ENCODE data around the gene ATP6AP1. TPM values are rescaled to one million over a fixed set of nuclear protein-coding genes. Genes with fewer than 3 reads are reported as not detected.

ATP6AP1 gene
- total RNA-seq, 2 donors from 2014 or later: 40.8 to 75.7 TPM

- H3K27ac ChIP-seq: no peak overlapping the region
- ATAC-seq (ENCODE audit: insufficient number of reproducible peaks, low FRiP score, low read depth): no peak
- no peak for TF ChIP-seq CTCF (IDR thresholded peaks at IDR 0.05)
- no peaks in the 10 kb centered on the region for H3K27me3 ChIP-seq (replicated peaks; ENCODE audit: insufficient read depth)
- H3K4me1 ChIP-seq (ENCODE audit: control insufficient read depth in 1 of 2, low read depth in 2 of 2): peaks cover 0 to 6% of the 10 kb centered on the region in 2 donors
- H3K4me3 ChIP-seq: no peak overlapping the region
- H3K9me3 ChIP-seq: no peaks in the 10 kb centered on the region
- DNase-seq (ENCODE audit: low spot score): no peak
- peaks cover 15% of the 10 kb centered on the region for H3K36me3 ChIP-seq
Measured at GRCh38 chrX:154464806-154465365, 36.4 kb downstream of the ATP6AP1 start.

- DNase-seq (ENCODE audit: low spot score) (no peak), ATAC-seq (ENCODE audit: insufficient number of reproducible peaks, low FRiP score, low read depth) (no peak)
- no peaks in the 10 kb centered on the region for H3K27me3 ChIP-seq (replicated peaks; ENCODE audit: insufficient read depth)
- TF ChIP-seq CTCF (IDR thresholded peaks at IDR 0.05): no peak
- H3K36me3 ChIP-seq: peaks cover 15% of the 10 kb centered on the region
- no peak overlapping the region for H3K27ac ChIP-seq
- H3K9me3 ChIP-seq: no peaks in the 10 kb centered on the region
- H3K4me3 ChIP-seq: no peak overlapping the region
- no peaks in the 10 kb centered on the region for H3K4me1 ChIP-seq (ENCODE audit: control insufficient read depth in 1 of 2, low read depth in 2 of 2)
Measured at GRCh38 chrX:154465601-154466000, 37.1 kb downstream of the ATP6AP1 start.

GRCh38 chrX:154466036-154466435 is 37.6 kb downstream of the ATP6AP1 start:
- Histone ChIP-seq H3K4me1 (ENCODE audit: control insufficient read depth in 1 of 2, low read depth in 2 of 2) (no peaks in the 10 kb centered on the region), H3K4me3 (no peak overlapping the region), H3K9me3 (no peaks in the 10 kb centered on the region), H3K36me3 (peaks cover 16% of the 10 kb centered on the region), H3K27ac (no peak overlapping the region), H3K27me3 (replicated peaks; ENCODE audit: insufficient read depth) (no peaks in the 10 kb centered on the region)
- ATAC-seq (ENCODE audit: insufficient number of reproducible peaks, low FRiP score, low read depth): no peak
- no peak for DNase-seq (ENCODE audit: low spot score)
- no peak for TF ChIP-seq CTCF (IDR thresholded peaks at IDR 0.05)

DNA sequence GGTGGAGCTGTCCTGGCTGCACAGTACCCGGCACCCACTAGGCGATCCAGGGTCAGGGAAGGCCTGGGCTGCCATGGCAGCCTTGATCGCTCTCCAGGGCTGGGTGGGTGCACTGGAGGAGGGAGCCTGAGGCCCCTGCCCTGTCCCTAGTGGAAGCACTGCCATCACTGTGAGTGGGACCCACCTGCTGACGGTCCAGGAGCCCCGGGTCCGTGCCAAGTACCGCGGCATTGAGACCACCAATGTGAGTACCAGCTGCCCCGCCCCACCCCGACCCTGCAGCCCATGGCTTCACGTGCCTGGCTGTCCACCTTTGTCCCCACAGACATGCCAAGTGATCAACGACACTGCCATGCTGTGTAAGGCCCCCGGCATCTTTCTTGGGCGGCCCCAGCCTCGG is 38.4 kb downstream of the ATP6AP1 start:
- ATAC-seq (ENCODE audit: insufficient number of reproducible peaks, low FRiP score, low read depth) (no peak), DNase-seq (ENCODE audit: low spot score) (no peak)
- no peak overlapping the region for H3K4me3 ChIP-seq
- H3K27me3 ChIP-seq (replicated peaks; ENCODE audit: insufficient read depth): no peaks in the 10 kb centered on the region
- no peak for TF ChIP-seq CTCF (IDR thresholded peaks at IDR 0.05)
- no peaks in the 10 kb centered on the region for H3K4me1 ChIP-seq (ENCODE audit: control insufficient read depth in 1 of 2, low read depth in 2 of 2)
- no peak overlapping the region for H3K27ac ChIP-seq
- H3K9me3 ChIP-seq: no peaks in the 10 kb centered on the region
- H3K36me3 ChIP-seq: peaks cover 18% of the 10 kb centered on the region

DNA sequence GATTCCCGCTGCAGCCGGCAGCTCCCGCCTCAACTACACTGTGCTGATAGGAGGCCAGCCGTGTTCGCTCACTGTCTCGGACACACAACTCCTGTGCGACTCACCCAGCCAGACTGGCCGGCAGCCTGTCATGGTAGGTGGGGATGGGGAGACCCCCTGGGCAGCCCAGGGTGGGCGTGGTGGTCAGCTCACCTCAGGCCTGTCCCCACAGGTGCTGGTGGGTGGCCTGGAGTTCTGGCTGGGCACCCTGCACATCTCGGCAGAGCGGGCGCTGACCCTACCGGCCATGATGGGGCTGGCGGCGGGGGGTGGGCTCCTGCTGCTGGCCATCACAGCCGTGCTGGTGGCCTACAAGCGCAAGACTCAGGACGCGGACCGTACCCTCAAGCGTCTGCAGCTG is 39.1 kb downstream of the ATP6AP1 start:
- H3K9me3 ChIP-seq: no peaks in the 10 kb centered on the region
- no peaks in the 10 kb centered on the region for H3K4me1 ChIP-seq (ENCODE audit: control insufficient read depth in 1 of 2, low read depth in 2 of 2)
- TF ChIP-seq CTCF (IDR thresholded peaks at IDR 0.05): no peak
- peaks cover 18% of the 10 kb centered on the region for H3K36me3 ChIP-seq
- ATAC-seq (ENCODE audit: insufficient number of reproducible peaks, low FRiP score, low read depth) (no peak), DNase-seq (ENCODE audit: low spot score) (no peak)
- no peak overlapping the region for H3K4me3 ChIP-seq
- H3K27me3 ChIP-seq (replicated peaks; ENCODE audit: insufficient read depth): no peaks in the 10 kb centered on the region
- no peak overlapping the region for H3K27ac ChIP-seq

All from thoracic aorta (tissue), 2 donors.